Smooth muscle cell (in vitro differentiated cells): ENCODE measurements around the gene CDH1. TPM values are rescaled to one million over a fixed set of nuclear protein-coding genes. Genes with fewer than 3 reads are reported as not detected.

Experiments used
- DNase-seq: peaks from one replicate; lab custom pipeline; 2025; ENCODE audit not compliant: unreplicated experiment; lab: John Stamatoyannopoulos, UW
- H2AFZ ChIP-seq: fragments of 200-600 bp; sonication (generic); 2 replicates; pipeline ENCODE4 v1.6.0; 2016; ENCODE audit warnings: antibody characterized with exemption, low read depth, mild to moderate bottlenecking
- H3F3A ChIP-seq: fragments of 200-600 bp; sonication (generic); 2 replicates; pipeline ENCODE4 v1.6.0; 2017; ENCODE audit warnings: antibody characterized with exemption, low read depth
- H3K27ac ChIP-seq: fragments of 200-600 bp; sonication (generic); 2 replicates; pipeline ENCODE4 v1.5.1; 2016; ENCODE audit warnings: low read depth, mild to moderate bottlenecking
- H3K27me3 ChIP-seq: fragments of 200-600 bp; sonication (generic); 2 replicates; pipeline ENCODE4 v1.6.1; 2016; ENCODE audit warnings: low read depth, mild to moderate bottlenecking
- H3K36me3 ChIP-seq: fragments of 200-600 bp; sonication (generic); 2 replicates; pipeline ENCODE4 v1.5.1; 2016; ENCODE audit warnings: low read depth
- H3K4me1 ChIP-seq: fragments of 200-600 bp; sonication (generic); 2 replicates; pipeline ENCODE4 v1.5.1; 2016; ENCODE audit warnings: low read depth
- H3K4me2 ChIP-seq: fragments of 200-600 bp; sonication (generic); 2 replicates; pipeline ENCODE4 v1.6.0; 2016; ENCODE audit warnings: mild to moderate bottlenecking
- H3K4me3 ChIP-seq: fragments of 200-600 bp; sonication (generic); 2 replicates; pipeline ENCODE4 v1.5.1; 2016; ENCODE audit warnings: mild to moderate bottlenecking
- H3K79me2 ChIP-seq: fragments of 200-600 bp; sonication (generic); 2 replicates; pipeline ENCODE4 v1.6.0; 2016; ENCODE audit warnings: low read depth, mild to moderate bottlenecking
- H3K9ac ChIP-seq: fragments of 200-600 bp; sonication (generic); 2 replicates; pipeline ENCODE4 v1.6.0; 2016; ENCODE audit warnings: low read depth
- H3K9me3 ChIP-seq: fragments of 200-600 bp; sonication (generic); replicated peaks from 2 replicates; pipeline ENCODE4 v1.5.1; 2016; ENCODE audit warnings: low read depth
- H4K20me1 ChIP-seq: fragments of 200-600 bp; sonication (generic); 2 replicates; pipeline ENCODE4 v1.6.0; 2016; ENCODE audit warnings: low read depth
- CTCF ChIP-seq: fragments of 200-600 bp; sonication (generic); IDR thresholded peaks from 2 replicates; pipeline ENCODE4 v1.5.1; 2017; ENCODE audit warnings: borderline replicate concordance, mild to moderate bottlenecking, antibody characterized with exemption; ENCODE audit not compliant: insufficient read depth, poor library complexity, severe bottlenecking
- WGBS: methylation state at CpG from one replicate; pipeline ENCODE4 v1.1.7; 2016; ENCODE audit warnings: low lambda C conversion rate; 5-methylcytosine and 5-hydroxymethylcytosine counted together
- polyA plus RNA-seq: library from polyadenylated mRNA; unstranded; fragments of >200 nt; fragmentation: Nextera tagmentation; extraction: Ambion mirVana; gene quantifications from 2 replicates; pipeline ENCODE4 v1.2.1, GENCODE V29; 2016
- total RNA-seq: library from RNA; depleted of rRNA; stranded (reverse); fragments of >200 nt; gene quantifications from 2 replicates; pipeline ENCODE4 v1.2.3, GENCODE V29; 2014

CDH1 gene
- total and polyA plus RNA-seq, 2 experiments from 2014 or later = 4.7 to 45.8 TPM

- Histone ChIP-seq H3K4me2 (no peak overlapping the region), H3K27me3 (no peaks in the 10 kb centered on the region), H3K36me3 (no peaks in the 10 kb centered on the region), H3K9ac (no peak overlapping the region), H3K4me1 (no peaks in the 10 kb centered on the region), H3K79me2 (no peaks in the 10 kb centered on the region), H3F3A (no peaks in the 10 kb centered on the region), H3K4me3 (no peak overlapping the region), H4K20me1 (no peaks in the 10 kb centered on the region), H2AFZ (no peak overlapping the region), H3K9me3 (no peaks in the 10 kb centered on the region), H3K27ac (no peak overlapping the region)
- no peak for DNase-seq
- 96% methylated on average over 23 of the region's 23 CpGs for WGBS
- no peak for TF ChIP-seq CTCF
Measured at GRCh38 chr16:68698091-68698490, 39.0 kb upstream of the CDH1 start.

GRCh38 chr16:68700120-68700519 lies 37.0 kb upstream of the CDH1 start:
- Histone ChIP-seq H3K27ac (no peak overlapping the region), H3K9me3 (no peaks in the 10 kb centered on the region), H3K79me2 (no peaks in the 10 kb centered on the region), H3K4me2 (no peak overlapping the region), H2AFZ (no peak overlapping the region), H3F3A (no peaks in the 10 kb centered on the region), H3K27me3 (no peaks in the 10 kb centered on the region), H3K4me1 (no peaks in the 10 kb centered on the region), H3K9ac (no peak overlapping the region), H4K20me1 (no peaks in the 10 kb centered on the region), H3K4me3 (no peak overlapping the region), H3K36me3 (no peaks in the 10 kb centered on the region)
- WGBS = 43% methylated on average over 6 of the region's 6 CpGs
- DNase-seq = no peak
- no peak for TF ChIP-seq CTCF

GRCh38 chr16:68700831-68701230 lies 36.3 kb upstream of the CDH1 start:
- Histone ChIP-seq H3K27me3 (no peaks in the 10 kb centered on the region), H3K4me1 (no peaks in the 10 kb centered on the region), H3F3A (no peaks in the 10 kb centered on the region), H3K9me3 (no peaks in the 10 kb centered on the region), H3K79me2 (no peaks in the 10 kb centered on the region), H4K20me1 (no peaks in the 10 kb centered on the region), H3K9ac (no peak overlapping the region), H3K4me2 (no peak overlapping the region), H3K4me3 (no peak overlapping the region), H3K27ac (no peak overlapping the region), H3K36me3 (no peaks in the 10 kb centered on the region), H2AFZ (no peak overlapping the region)
- 91% methylated on average over 5 of the region's 5 CpGs for WGBS
- no peak for DNase-seq
- no peak for TF ChIP-seq CTCF

GRCh38 chr16:68704232-68704867 lies 32.7 kb upstream of the CDH1 start:
- DNase-seq = peak; percentile 7
- Histone ChIP-seq H3K9ac (no peak overlapping the region), H3K9me3 (no peaks in the 10 kb centered on the region), H3K4me2 (no peak overlapping the region), H3K4me3 (no peak overlapping the region), H3K4me1 (no peaks in the 10 kb centered on the region), H2AFZ (no peak overlapping the region), H3K79me2 (no peaks in the 10 kb centered on the region), H4K20me1 (no peaks in the 10 kb centered on the region), H3F3A (peaks cover 5% of the 10 kb centered on the region), H3K27ac (no peak overlapping the region), H3K27me3 (no peaks in the 10 kb centered on the region), H3K36me3 (no peaks in the 10 kb centered on the region)
- 48% methylated on average over 13 of the region's 15 CpGs for WGBS
- TF ChIP-seq CTCF = peak; percentile 75
